GM12878 (cell line): Measurements from ENCODE around the gene KDM4C.

Experiments
- CTCF ChIP-seq, 3 experiments: IDR thresholded peaks in 2 of 3; conservative IDR thresholded peaks in 1 of 3; 2 replicates each; pipeline ENCODE4 v1.5.1; 2011; ENCODE audit warnings: low read depth in 3 of 3, low read length in 3 of 3, mild to moderate bottlenecking in 3 of 3, control low read depth in 2 of 3, moderate library complexity in 2 of 3, inconsistent platforms in 1 of 3, mixed read lengths in 1 of 3; ENCODE audit not compliant: control insufficient read depth in 2 of 3, insufficient read depth in 1 of 3; ENCODE audit errors: extremely low read depth in 1 of 3
- EZH2 ChIP-seq: IDR thresholded peaks from 2 replicates; pipeline ENCODE4 v1.6.1; 2012; ENCODE audit warnings: low read depth, mild to moderate bottlenecking, control low read depth, inconsistent platforms, low read length, borderline replicate concordance; ENCODE audit not compliant: control insufficient read depth

GRCh38 chr9:6829027-6829426 lies 71.3 kb downstream of the KDM4C start:
- TF ChIP-seq EZH2 = no peak
- no peak for TF ChIP-seq CTCF (IDR thresholded peaks at IDR 0.05 in 2 of 3, conservative IDR thresholded peaks at IDR 0.05 in 1 of 3; ENCODE audit: control insufficient read depth in 2 of 3, extremely low read depth in 1 of 3, insufficient read depth in 1 of 3, low read depth in 3 of 3, low read length in 3 of 3)
